ENCODE data around the gene SHLD1.

The SHLD1 gene

GRCh38 chr20:5705827-5706226 lies 44.4 kb upstream of the SHLD1 start:
- TF ChIP-seq SNAI2 (CRISPR knock-in tag; IDR thresholded peaks at IDR 0.05), result no peak
- TF ChIP-seq RARB (CRISPR knock-in tag; IDR thresholded peaks at IDR 0.05), result no peak
- TF ChIP-seq, protein P1, sequence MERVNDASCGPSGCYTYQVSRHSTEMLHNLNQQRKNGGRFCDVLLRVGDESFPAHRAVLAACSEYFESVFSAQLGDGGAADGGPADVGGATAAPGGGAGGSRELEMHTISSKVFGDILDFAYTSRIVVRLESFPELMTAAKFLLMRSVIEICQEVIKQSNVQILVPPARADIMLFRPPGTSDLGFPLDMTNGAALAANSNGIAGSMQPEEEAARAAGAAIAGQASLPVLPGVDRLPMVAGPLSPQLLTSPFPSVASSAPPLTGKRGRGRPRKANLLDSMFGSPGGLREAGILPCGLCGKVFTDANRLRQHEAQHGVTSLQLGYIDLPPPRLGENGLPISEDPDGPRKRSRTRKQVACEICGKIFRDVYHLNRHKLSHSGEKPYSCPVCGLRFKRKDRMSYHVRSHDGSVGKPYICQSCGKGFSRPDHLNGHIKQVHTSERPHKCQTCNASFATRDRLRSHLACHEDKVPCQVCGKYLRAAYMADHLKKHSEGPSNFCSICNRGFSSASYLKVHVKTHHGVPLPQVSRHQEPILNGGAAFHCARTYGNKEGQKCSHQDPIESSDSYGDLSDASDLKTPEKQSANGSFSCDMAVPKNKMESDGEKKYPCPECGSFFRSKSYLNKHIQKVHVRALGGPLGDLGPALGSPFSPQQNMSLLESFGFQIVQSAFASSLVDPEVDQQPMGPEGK (CRISPR knock-in tag; IDR thresholded peaks at IDR 0.05; ENCODE audit: borderline replicate concordance), result no peak
- TF ChIP-seq, protein P2, sequence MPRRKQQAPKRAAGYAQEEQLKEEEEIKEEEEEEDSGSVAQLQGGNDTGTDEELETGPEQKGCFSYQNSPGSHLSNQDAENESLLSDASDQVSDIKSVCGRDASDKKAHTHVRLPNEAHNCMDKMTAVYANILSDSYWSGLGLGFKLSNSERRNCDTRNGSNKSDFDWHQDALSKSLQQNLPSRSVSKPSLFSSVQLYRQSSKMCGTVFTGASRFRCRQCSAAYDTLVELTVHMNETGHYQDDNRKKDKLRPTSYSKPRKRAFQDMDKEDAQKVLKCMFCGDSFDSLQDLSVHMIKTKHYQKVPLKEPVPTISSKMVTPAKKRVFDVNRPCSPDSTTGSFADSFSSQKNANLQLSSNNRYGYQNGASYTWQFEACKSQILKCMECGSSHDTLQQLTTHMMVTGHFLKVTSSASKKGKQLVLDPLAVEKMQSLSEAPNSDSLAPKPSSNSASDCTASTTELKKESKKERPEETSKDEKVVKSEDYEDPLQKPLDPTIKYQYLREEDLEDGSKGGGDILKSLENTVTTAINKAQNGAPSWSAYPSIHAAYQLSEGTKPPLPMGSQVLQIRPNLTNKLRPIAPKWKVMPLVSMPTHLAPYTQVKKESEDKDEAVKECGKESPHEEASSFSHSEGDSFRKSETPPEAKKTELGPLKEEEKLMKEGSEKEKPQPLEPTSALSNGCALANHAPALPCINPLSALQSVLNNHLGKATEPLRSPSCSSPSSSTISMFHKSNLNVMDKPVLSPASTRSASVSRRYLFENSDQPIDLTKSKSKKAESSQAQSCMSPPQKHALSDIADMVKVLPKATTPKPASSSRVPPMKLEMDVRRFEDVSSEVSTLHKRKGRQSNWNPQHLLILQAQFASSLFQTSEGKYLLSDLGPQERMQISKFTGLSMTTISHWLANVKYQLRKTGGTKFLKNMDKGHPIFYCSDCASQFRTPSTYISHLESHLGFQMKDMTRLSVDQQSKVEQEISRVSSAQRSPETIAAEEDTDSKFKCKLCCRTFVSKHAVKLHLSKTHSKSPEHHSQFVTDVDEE (CRISPR knock-in tag; IDR thresholded peaks at IDR 0.05), result no peak
- no peak for TF ChIP-seq ISL1 (CRISPR knock-in tag; IDR thresholded peaks at IDR 0.05)
- no peak for TF ChIP-seq BACH2 (CRISPR knock-in tag; IDR thresholded peaks at IDR 0.05; ENCODE audit: borderline replicate concordance)
- TF ChIP-seq, protein P3, sequence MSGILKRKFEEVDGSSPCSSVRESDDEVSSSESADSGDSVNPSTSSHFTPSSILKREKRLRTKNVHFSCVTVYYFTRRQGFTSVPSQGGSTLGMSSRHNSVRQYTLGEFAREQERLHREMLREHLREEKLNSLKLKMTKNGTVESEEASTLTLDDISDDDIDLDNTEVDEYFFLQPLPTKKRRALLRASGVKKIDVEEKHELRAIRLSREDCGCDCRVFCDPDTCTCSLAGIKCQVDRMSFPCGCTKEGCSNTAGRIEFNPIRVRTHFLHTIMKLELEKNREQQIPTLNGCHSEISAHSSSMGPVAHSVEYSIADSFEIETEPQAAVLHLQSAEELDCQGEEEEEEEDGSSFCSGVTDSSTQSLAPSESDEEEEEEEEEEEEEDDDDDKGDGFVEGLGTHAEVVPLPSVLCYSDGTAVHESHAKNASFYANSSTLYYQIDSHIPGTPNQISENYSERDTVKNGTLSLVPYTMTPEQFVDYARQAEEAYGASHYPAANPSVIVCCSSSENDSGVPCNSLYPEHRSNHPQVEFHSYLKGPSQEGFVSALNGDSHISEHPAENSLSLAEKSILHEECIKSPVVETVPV (CRISPR knock-in tag; IDR thresholded peaks at IDR 0.05), result no peak
- no peak for TF ChIP-seq ZC3H10 (CRISPR knock-in tag; IDR thresholded peaks at IDR 0.05)
- no peak for TF ChIP-seq CREB5 (CRISPR knock-in tag; IDR thresholded peaks at IDR 0.05; ENCODE audit: low read depth)
- TF ChIP-seq, protein P4, sequence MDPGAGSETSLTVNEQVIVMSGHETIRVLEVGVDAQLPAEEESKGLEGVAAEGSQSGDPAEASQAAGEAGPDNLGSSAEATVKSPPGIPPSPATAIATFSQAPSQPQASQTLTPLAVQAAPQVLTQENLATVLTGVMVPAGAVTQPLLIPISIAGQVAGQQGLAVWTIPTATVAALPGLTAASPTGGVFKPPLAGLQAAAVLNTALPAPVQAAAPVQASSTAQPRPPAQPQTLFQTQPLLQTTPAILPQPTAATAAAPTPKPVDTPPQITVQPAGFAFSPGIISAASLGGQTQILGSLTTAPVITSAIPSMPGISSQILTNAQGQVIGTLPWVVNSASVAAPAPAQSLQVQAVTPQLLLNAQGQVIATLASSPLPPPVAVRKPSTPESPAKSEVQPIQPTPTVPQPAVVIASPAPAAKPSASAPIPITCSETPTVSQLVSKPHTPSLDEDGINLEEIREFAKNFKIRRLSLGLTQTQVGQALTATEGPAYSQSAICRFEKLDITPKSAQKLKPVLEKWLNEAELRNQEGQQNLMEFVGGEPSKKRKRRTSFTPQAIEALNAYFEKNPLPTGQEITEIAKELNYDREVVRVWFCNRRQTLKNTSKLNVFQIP (CRISPR knock-in tag; IDR thresholded peaks at IDR 0.05; ENCODE audit: borderline replicate concordance, low read depth), result no peak
- no peak for ATAC-seq

- ATAC-seq, result no peak
- no peak for TF ChIP-seq ISL1 (CRISPR knock-in tag; IDR thresholded peaks at IDR 0.05)
- TF ChIP-seq, protein P1 (CRISPR knock-in tag; IDR thresholded peaks at IDR 0.05; ENCODE audit: borderline replicate concordance), result no peak
- no peak for TF ChIP-seq BACH2 (CRISPR knock-in tag; IDR thresholded peaks at IDR 0.05; ENCODE audit: borderline replicate concordance)
- TF ChIP-seq ZFP30 (CRISPR knock-in tag; IDR thresholded peaks at IDR 0.05), result no peak
- TF ChIP-seq ZNF70 (CRISPR knock-in tag; IDR thresholded peaks at IDR 0.05), result no peak
- no peak for TF ChIP-seq CREB5 (CRISPR knock-in tag; IDR thresholded peaks at IDR 0.05; ENCODE audit: low read depth)
- no peak for TF ChIP-seq PPARA (CRISPR knock-in tag; IDR thresholded peaks at IDR 0.05; ENCODE audit: borderline replicate concordance)
- no peak for TF ChIP-seq TCF4 (CRISPR knock-in tag; IDR thresholded peaks at IDR 0.05; ENCODE audit: borderline replicate concordance)
- TF ChIP-seq, protein P2 (CRISPR knock-in tag; IDR thresholded peaks at IDR 0.05), result no peak
- no peak for TF ChIP-seq ESRRG (CRISPR knock-in tag; IDR thresholded peaks at IDR 0.05)
- TF ChIP-seq ZFP3 (CRISPR knock-in tag; IDR thresholded peaks at IDR 0.05), result no peak
- TF ChIP-seq GLIS3 (CRISPR knock-in tag; IDR thresholded peaks at IDR 0.05), result no peak
- no peak for TF ChIP-seq OSR1 (CRISPR knock-in tag; IDR thresholded peaks at IDR 0.05)
- TF ChIP-seq ZC3H10 (CRISPR knock-in tag; IDR thresholded peaks at IDR 0.05), result no peak
- TF ChIP-seq ZNF565 (CRISPR knock-in tag; conservative IDR thresholded peaks at IDR 0.05; ENCODE audit: low read depth), result no peak
- no peak for TF ChIP-seq SNAI2 (CRISPR knock-in tag; IDR thresholded peaks at IDR 0.05)
- TF ChIP-seq, protein P3 (CRISPR knock-in tag; IDR thresholded peaks at IDR 0.05), result no peak
- TF ChIP-seq ARNTL (CRISPR knock-in tag; IDR thresholded peaks at IDR 0.05; ENCODE audit: borderline replicate concordance, low read depth), result no peak
Observed at GRCh38 chr20:5706797-5707196, 43.4 kb upstream of the SHLD1 start.
